B cell (primary cell): ENCODE measurements around the gene SYNRG. TPM values are rescaled to one million over a fixed set of nuclear protein-coding genes. Genes with fewer than 3 reads are reported as not detected.

Experiments used
- ATAC-seq: fragments of 200-7000 bp; cut with Tn5 transposase; one replicate; pipeline ENCODE4 v1.10.0; 2021; ENCODE audit warnings: low read depth, mild to moderate bottlenecking, moderate number of reproducible peaks, moderate library complexity
- CTCF ChIA-PET: fragments of 350-600 bp; sonication (Branson Sonifier 250); formaldehyde crosslinking; loops from one replicate; lab custom pipeline; 2021; ENCODE audit warnings: antibody characterized with exemption, inconsistent platforms; lab: Charles Lee
- POLR2A ChIA-PET: fragments of 350-600 bp; sonication (Branson Sonifier 250); formaldehyde crosslinking; loops from one replicate; lab custom pipeline; 2021; ENCODE audit warnings: antibody characterized with exemption; lab: Charles Lee
- DNase-seq: peaks from one replicate; pipeline ENCODE4 v3.0.0; 2013
- H2AFZ ChIP-seq: 2 replicates; pipeline ENCODE4 v1.6.1; 2012; ENCODE audit warnings: mild to moderate bottlenecking, low read depth, low read length; ENCODE audit not compliant: insufficient read depth, poor library complexity, severe bottlenecking
- H3K27ac ChIP-seq, 2 donors: 1 replicate in 1 of 2; 2 replicates in 1 of 2; pipeline ENCODE4 v1.5.1; 2012 to 2013; ENCODE audit warnings: low read length in 2 of 2, mild to moderate bottlenecking in 2 of 2, moderate library complexity in 1 of 2
- H3K27me3 ChIP-seq, 4 experiments: fragments of 200-600 bp in 1 of 4; sonication (generic) in 1 of 4; replicated peaks in 1 of 4; 1 replicate in 2 of 4; 2 replicates in 2 of 4; pipeline versions ENCODE4 v1.6.1 to v1.7.0; 2013 to 2016; ENCODE audit warnings: low read length in 3 of 4, mild to moderate bottlenecking in 2 of 4, mixed read lengths in 1 of 4, moderate library complexity in 1 of 4; ENCODE audit not compliant: insufficient read depth in 4 of 4, control insufficient read depth in 3 of 4; ENCODE audit errors: control extremely low read depth in 1 of 4
- H3K36me3 ChIP-seq, 2 experiments: replicated peaks in 1 of 2; 1 replicate in 1 of 2; 2 replicates in 1 of 2; pipeline versions ENCODE4 v1.6.1 to v1.7.1; 2013; ENCODE audit warnings: low read length in 1 of 2; ENCODE audit not compliant: insufficient read depth in 2 of 2, control insufficient read depth in 1 of 2; ENCODE audit errors: control extremely low read depth in 1 of 2, extremely low read depth in 1 of 2
- H3K4me1 ChIP-seq, 2 donors: fragments of 200-600 bp in 1 of 2; sonication (generic) in 1 of 2; 1 replicate in 1 of 2; 2 replicates in 1 of 2; pipeline versions ENCODE4 v1.5.1 to v1.6.1; 2013 to 2017; ENCODE audit warnings: low read length in 2 of 2; ENCODE audit not compliant: control insufficient read depth in 2 of 2, insufficient read depth in 2 of 2
- H3K4me2 ChIP-seq: replicated peaks from 2 replicates; pipeline ENCODE3; 2012; ENCODE audit warnings: mild to moderate bottlenecking, low read depth, low read length; ENCODE audit not compliant: poor library complexity, severe bottlenecking
- H3K4me3 ChIP-seq, 5 experiments: fragments of 200-600 bp in 1 of 5; sonication (generic) in 1 of 5; 1 replicate in 3 of 5; 2 replicates in 2 of 5; pipeline versions ENCODE4 v1.5.1 to v1.7.0; 2011 to 2016; ENCODE audit warnings: low read length in 4 of 5, mild to moderate bottlenecking in 4 of 5, low read depth in 2 of 5, control low read depth in 1 of 5, moderate library complexity in 1 of 5; ENCODE audit not compliant: insufficient read depth in 1 of 5; ENCODE audit errors: control extremely low read depth in 1 of 5, extremely low read depth in 1 of 5
- H3K79me2 ChIP-seq: fragments of 200-600 bp; sonication (generic); one replicate; pipeline ENCODE4 v1.6.0; 2016; ENCODE audit warnings: low read length; ENCODE audit not compliant: control insufficient read depth, insufficient read depth
- H3K9ac ChIP-seq: fragments of 200-600 bp; sonication (generic); 2 replicates; pipeline ENCODE4 v1.6.1; 2017; ENCODE audit warnings: mild to moderate bottlenecking, low read length, moderate library complexity
- H3K9me3 ChIP-seq, 3 donors: one replicate each; pipeline versions ENCODE4 v1.6.1 to v1.7.1; 2013; ENCODE audit warnings: low read length in 2 of 3; ENCODE audit not compliant: control insufficient read depth in 2 of 3, insufficient read depth in 1 of 3; ENCODE audit errors: control extremely low read depth in 1 of 3
- H4K20me1 ChIP-seq: 2 replicates; pipeline ENCODE4 v1.6.0; 2012; ENCODE audit warnings: mild to moderate bottlenecking, low read length; ENCODE audit not compliant: insufficient read depth, control insufficient read depth, poor library complexity, severe bottlenecking
- H3K27ac Mint-ChIP-seq: one replicate; pipeline ENCODE4 v1.8.0; 2021; ENCODE audit warnings: mixed read lengths
- H3K27me3 Mint-ChIP-seq: one replicate; pipeline ENCODE4 v1.8.0; 2021; ENCODE audit warnings: mixed read lengths
- H3K4me1 Mint-ChIP-seq: one replicate; pipeline ENCODE4 v1.8.0; 2021; ENCODE audit warnings: mixed read lengths
- H3K4me3 Mint-ChIP-seq: one replicate; pipeline ENCODE4 v1.8.0; 2021; ENCODE audit warnings: mixed read lengths
- H3K9me3 Mint-ChIP-seq: one replicate; pipeline ENCODE4 v1.8.0; 2022; ENCODE audit warnings: mixed read lengths; ENCODE audit not compliant: insufficient read depth
- EZH2 ChIP-seq: IDR thresholded peaks from 2 replicates; pipeline ENCODE4 v1.6.1; 2012; ENCODE audit warnings: borderline replicate concordance, low read depth, mild to moderate bottlenecking, moderate library complexity, low read length; ENCODE audit not compliant: insufficient read depth, poor library complexity, severe bottlenecking
- WGBS: methylation state at CpG from one replicate; pipeline ENCODE4 v1.1.5; 2013; ENCODE audit warnings: missing lambda C conversion rate; ENCODE audit not compliant: insufficient coverage; 5-methylcytosine and 5-hydroxymethylcytosine counted together
- intact Hi-C: fragments of 100-400 bp; cut with micrococcal nuclease; formaldehyde crosslinking; loops from one replicate; pipeline ENCODE4 v1.10.0; 2022
- polyA plus RNA-seq: library from polyadenylated mRNA; depleted of rRNA; stranded (reverse); fragments of >200 nt; gene quantifications from 2 replicates; pipeline ENCODE4 v1.2.3, GENCODE V29; 2012
- total RNA-seq, 2 donors: library from RNA; stranded (reverse); fragments of 120-200 nt in 1 of 2; gene quantifications; 1 replicate in 1 of 2; 2 replicates in 1 of 2; pipeline versions ENCODE4 v1.2.3 to v1.2.4, GENCODE V29; 2013 to 2022
- TF ChIP-seq, protein P1 (sequence below): fragments of 200-600 bp; IDR thresholded peaks from one replicate; pipeline ENCODE4 v1.8.0; 2022; ENCODE audit warnings: antibody characterized with exemption, mild to moderate bottlenecking

Gene SYNRG
- total and polyA plus RNA-seq, 2 donors (not counting 1 experiment from before 2014, with no cell fraction given): 31.8 to 113 TPM

GRCh38 chr17:37490022-37490587 is 119.1 kb downstream of the SYNRG start:
- no peak overlapping the region for H3K27ac ChIP-seq
- no peaks in the 10 kb centered on the region for H4K20me1 ChIP-seq
- Mint-ChIP-seq H3K27me3 (no peaks in the 10 kb centered on the region), H3K4me1 (peaks cover 28% of the 10 kb centered on the region), H3K9me3 (no peaks in the 10 kb centered on the region), H3K27ac (peak overlapping the region; percentile 88), H3K4me3 (peak overlapping the region; percentile 88)
- under 1% methylated on average over 52 of the region's 56 CpGs for WGBS
- peak overlapping the region; percentile 98 for H3K4me2 ChIP-seq
- peak; percentile 78 for DNase-seq
- H3K36me3 ChIP-seq: no peaks in the 10 kb centered on the region
- H3K4me3 ChIP-seq: peak overlapping the region; percentile 35 to 73 (median 61)
- no peak for TF ChIP-seq EZH2
- TF ChIP-seq, protein P1, sequence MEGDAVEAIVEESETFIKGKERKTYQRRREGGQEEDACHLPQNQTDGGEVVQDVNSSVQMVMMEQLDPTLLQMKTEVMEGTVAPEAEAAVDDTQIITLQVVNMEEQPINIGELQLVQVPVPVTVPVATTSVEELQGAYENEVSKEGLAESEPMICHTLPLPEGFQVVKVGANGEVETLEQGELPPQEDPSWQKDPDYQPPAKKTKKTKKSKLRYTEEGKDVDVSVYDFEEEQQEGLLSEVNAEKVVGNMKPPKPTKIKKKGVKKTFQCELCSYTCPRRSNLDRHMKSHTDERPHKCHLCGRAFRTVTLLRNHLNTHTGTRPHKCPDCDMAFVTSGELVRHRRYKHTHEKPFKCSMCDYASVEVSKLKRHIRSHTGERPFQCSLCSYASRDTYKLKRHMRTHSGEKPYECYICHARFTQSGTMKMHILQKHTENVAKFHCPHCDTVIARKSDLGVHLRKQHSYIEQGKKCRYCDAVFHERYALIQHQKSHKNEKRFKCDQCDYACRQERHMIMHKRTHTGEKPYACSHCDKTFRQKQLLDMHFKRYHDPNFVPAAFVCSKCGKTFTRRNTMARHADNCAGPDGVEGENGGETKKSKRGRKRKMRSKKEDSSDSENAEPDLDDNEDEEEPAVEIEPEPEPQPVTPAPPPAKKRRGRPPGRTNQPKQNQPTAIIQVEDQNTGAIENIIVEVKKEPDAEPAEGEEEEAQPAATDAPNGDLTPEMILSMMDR: peak; percentile 65
- H3K9me3 ChIP-seq: no peaks in the 10 kb centered on the region
- ATAC-seq: peak; percentile 64
- CTCF ChIA-PET: no interaction called here
- peaks cover 0 to 4% (median 0%) of the 10 kb centered on the region in 4 experiments for H3K27me3 ChIP-seq
- peaks cover 17 to 23% of the 10 kb centered on the region in 2 donors for H3K4me1 ChIP-seq
- POLR2A ChIA-PET: interaction anchor here (0.5 to 0.6 kb wide), 2 partner anchors 81 to 161 kb away, joined by 3 read pairs; no protein-coding TSS in a partner anchor
- H3K9ac ChIP-seq: peak overlapping the region; percentile 68
- H3K79me2 ChIP-seq: no peaks in the 10 kb centered on the region
- H2AFZ ChIP-seq: peak overlapping the region; percentile 75
- intact Hi-C loops: loop anchor here (1.0 kb wide), 1 partner anchor 131 kb away; no protein-coding TSS in a partner anchor
